ENCODE measurements around the gene CACNA1D.

DNA sequence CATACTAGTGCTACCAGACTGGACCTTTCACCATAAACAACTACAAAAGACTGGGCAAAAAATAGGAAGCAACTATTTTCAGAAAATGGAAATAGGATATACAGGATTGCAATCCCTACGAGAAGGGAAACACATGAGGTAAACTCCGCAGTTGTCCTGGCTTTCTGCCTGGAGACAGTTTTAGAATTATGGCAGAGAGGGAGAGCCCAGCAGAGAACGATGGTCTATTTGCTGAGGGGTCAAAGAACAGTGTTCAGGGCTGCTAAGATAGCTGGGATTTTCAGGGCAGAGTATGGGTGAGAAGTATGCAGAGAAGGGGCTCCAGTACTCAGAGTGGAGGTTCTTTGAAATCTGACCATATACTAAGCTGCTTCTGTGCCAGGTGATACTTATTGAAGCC, 188.4 kb downstream of the CACNA1D start:
- TF ChIP-seq, protein P1, sequence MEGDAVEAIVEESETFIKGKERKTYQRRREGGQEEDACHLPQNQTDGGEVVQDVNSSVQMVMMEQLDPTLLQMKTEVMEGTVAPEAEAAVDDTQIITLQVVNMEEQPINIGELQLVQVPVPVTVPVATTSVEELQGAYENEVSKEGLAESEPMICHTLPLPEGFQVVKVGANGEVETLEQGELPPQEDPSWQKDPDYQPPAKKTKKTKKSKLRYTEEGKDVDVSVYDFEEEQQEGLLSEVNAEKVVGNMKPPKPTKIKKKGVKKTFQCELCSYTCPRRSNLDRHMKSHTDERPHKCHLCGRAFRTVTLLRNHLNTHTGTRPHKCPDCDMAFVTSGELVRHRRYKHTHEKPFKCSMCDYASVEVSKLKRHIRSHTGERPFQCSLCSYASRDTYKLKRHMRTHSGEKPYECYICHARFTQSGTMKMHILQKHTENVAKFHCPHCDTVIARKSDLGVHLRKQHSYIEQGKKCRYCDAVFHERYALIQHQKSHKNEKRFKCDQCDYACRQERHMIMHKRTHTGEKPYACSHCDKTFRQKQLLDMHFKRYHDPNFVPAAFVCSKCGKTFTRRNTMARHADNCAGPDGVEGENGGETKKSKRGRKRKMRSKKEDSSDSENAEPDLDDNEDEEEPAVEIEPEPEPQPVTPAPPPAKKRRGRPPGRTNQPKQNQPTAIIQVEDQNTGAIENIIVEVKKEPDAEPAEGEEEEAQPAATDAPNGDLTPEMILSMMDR (conservative IDR thresholded peaks at IDR 0.05; ENCODE audit: low read depth, low read length) = no peak
- no peak for TF ChIP-seq EZH2 (IDR thresholded peaks at IDR 0.05; ENCODE audit: borderline replicate concordance, low read depth, low read length, poor library complexity, severe bottlenecking)

All from A673 (cell line).